SK-N-SH treated with all-trans-retinoic acid at 6 μM for 48 hours (cell line): ENCODE results near the gene ZNF316.
"Not testable (repeated sequence)": the region's sequence is repeated elsewhere in the genome, so short reads cannot be mapped to it uniquely, and the experiment has no call there.

Experiments used
- ATAC-seq: fragments of 200-7000 bp; cut with Tn5 transposase; 3 replicates; pipeline ENCODE4 v1.9.1; 2020; ENCODE audit warnings: mild to moderate bottlenecking, moderate library complexity
- ARNTL ChIP-seq: fragments of 450-650 bp; formaldehyde crosslinking; IDR thresholded peaks from 2 replicates; pipeline ENCODE4 v1.5.0; 2020; ENCODE audit warnings: low read depth, mild to moderate bottlenecking, moderate library complexity, borderline replicate concordance
- BACH2 ChIP-seq: fragments of 250-450 bp; sonication (Bioruptor Pico); IDR thresholded peaks from 2 replicates; pipeline ENCODE4 v1.9.0; 2021; ENCODE audit warnings: mild to moderate bottlenecking, borderline replicate concordance
- CREB5 ChIP-seq: fragments of 250-450 bp; sonication (Bioruptor Pico); IDR thresholded peaks from 2 replicates; pipeline ENCODE4 v1.5.1; 2020; ENCODE audit warnings: low read depth, mild to moderate bottlenecking, moderate library complexity
- CSDC2 ChIP-seq: fragments of 250-450 bp; sonication (Bioruptor Pico); IDR thresholded peaks from 2 replicates; pipeline ENCODE4 v1.5.0; 2020; ENCODE audit warnings: mild to moderate bottlenecking, moderate library complexity
- CSRNP3 ChIP-seq: fragments of 250-450 bp; sonication (Bioruptor Pico); IDR thresholded peaks from 2 replicates; pipeline ENCODE4 v1.5.1; 2021; ENCODE audit warnings: mild to moderate bottlenecking, moderate library complexity
- ESRRG ChIP-seq: fragments of 250-450 bp; sonication (Bioruptor Pico); IDR thresholded peaks from 2 replicates; pipeline ENCODE4 v1.6.1; 2021; ENCODE audit warnings: mild to moderate bottlenecking
- GLIS3 ChIP-seq: fragments of 250-450 bp; sonication (Bioruptor Pico); IDR thresholded peaks from 2 replicates; pipeline ENCODE4 v1.5.0; 2020; ENCODE audit warnings: mild to moderate bottlenecking, moderate library complexity
- ISL1 ChIP-seq: fragments of 250-450 bp; sonication (Bioruptor Pico); IDR thresholded peaks from 2 replicates; pipeline ENCODE4 v2.1.2; 2022; ENCODE audit warnings: mild to moderate bottlenecking, moderate library complexity
- POU6F1 ChIP-seq: fragments of 250-450 bp; sonication (Bioruptor Pico); IDR thresholded peaks from 2 replicates; pipeline ENCODE4 v1.8.0; 2021; ENCODE audit warnings: low read depth, mild to moderate bottlenecking, moderate library complexity, borderline replicate concordance
- RARB ChIP-seq: fragments of 250-450 bp; sonication (Bioruptor Pico); IDR thresholded peaks from 2 replicates; pipeline ENCODE4 v1.8.0; 2021; ENCODE audit warnings: mild to moderate bottlenecking, moderate library complexity
- SNAI2 ChIP-seq: fragments of 250-450 bp; sonication (Bioruptor Pico); IDR thresholded peaks from 2 replicates; pipeline ENCODE4 v1.5.0; 2020; ENCODE audit warnings: mild to moderate bottlenecking, moderate library complexity
- TCF4 ChIP-seq: fragments of 250-450 bp; sonication (Bioruptor Pico); IDR thresholded peaks from 2 replicates; pipeline ENCODE4 v1.8.0; 2021; ENCODE audit warnings: mild to moderate bottlenecking, moderate library complexity, borderline replicate concordance
- TOX ChIP-seq: fragments of 250-450 bp; sonication (Bioruptor Pico); IDR thresholded peaks from 2 replicates; pipeline ENCODE4 v1.8.0; 2021; ENCODE audit warnings: mild to moderate bottlenecking, moderate library complexity, borderline replicate concordance
- ZC3H10 ChIP-seq: fragments of 250-450 bp; sonication (Bioruptor Pico); IDR thresholded peaks from 2 replicates; pipeline ENCODE4 v1.5.1; 2021; ENCODE audit warnings: mild to moderate bottlenecking, moderate library complexity
- ZFP3 ChIP-seq: fragments of 250-450 bp; sonication (Bioruptor Pico); IDR thresholded peaks from 2 replicates; pipeline ENCODE4 v1.5.0; 2020; ENCODE audit warnings: mild to moderate bottlenecking, moderate library complexity
- ZFP30 ChIP-seq: fragments of 450-650 bp; formaldehyde crosslinking; IDR thresholded peaks from 2 replicates; pipeline ENCODE4 v1.5.0; 2022; ENCODE audit warnings: mild to moderate bottlenecking, moderate library complexity
- ZNF565 ChIP-seq: fragments of 450-650 bp; formaldehyde crosslinking; conservative IDR thresholded peaks from 2 replicates; pipeline ENCODE4 v1.5.0; 2020; ENCODE audit warnings: low read depth, mild to moderate bottlenecking, moderate library complexity
- ZNF70 ChIP-seq: fragments of 450-650 bp; formaldehyde crosslinking; IDR thresholded peaks from 2 replicates; pipeline ENCODE4 v1.5.0; 2020; ENCODE audit warnings: mild to moderate bottlenecking, moderate library complexity
- ZNF8 ChIP-seq: fragments of 450-650 bp; formaldehyde crosslinking; IDR thresholded peaks from 2 replicates; pipeline ENCODE4 v1.5.0; 2020; ENCODE audit warnings: mild to moderate bottlenecking, moderate library complexity
- TF ChIP-seq, protein P1 (sequence below): fragments of 250-450 bp; sonication (Bioruptor Pico); IDR thresholded peaks from 2 replicates; pipeline ENCODE4 v1.5.0; 2020; ENCODE audit warnings: mild to moderate bottlenecking, moderate library complexity
- TF ChIP-seq, protein P2 (sequence below): fragments of 250-450 bp; sonication (Bioruptor Pico); IDR thresholded peaks from 2 replicates; pipeline ENCODE4 v1.8.0; 2020; ENCODE audit warnings: mild to moderate bottlenecking, moderate library complexity, borderline replicate concordance

ZNF316 gene

GRCh38 chr7:6634021-6634420, 3.1 kb upstream of the ZNF316 start:
- ATAC-seq: no peak
- TF ChIP-seq, protein P1, sequence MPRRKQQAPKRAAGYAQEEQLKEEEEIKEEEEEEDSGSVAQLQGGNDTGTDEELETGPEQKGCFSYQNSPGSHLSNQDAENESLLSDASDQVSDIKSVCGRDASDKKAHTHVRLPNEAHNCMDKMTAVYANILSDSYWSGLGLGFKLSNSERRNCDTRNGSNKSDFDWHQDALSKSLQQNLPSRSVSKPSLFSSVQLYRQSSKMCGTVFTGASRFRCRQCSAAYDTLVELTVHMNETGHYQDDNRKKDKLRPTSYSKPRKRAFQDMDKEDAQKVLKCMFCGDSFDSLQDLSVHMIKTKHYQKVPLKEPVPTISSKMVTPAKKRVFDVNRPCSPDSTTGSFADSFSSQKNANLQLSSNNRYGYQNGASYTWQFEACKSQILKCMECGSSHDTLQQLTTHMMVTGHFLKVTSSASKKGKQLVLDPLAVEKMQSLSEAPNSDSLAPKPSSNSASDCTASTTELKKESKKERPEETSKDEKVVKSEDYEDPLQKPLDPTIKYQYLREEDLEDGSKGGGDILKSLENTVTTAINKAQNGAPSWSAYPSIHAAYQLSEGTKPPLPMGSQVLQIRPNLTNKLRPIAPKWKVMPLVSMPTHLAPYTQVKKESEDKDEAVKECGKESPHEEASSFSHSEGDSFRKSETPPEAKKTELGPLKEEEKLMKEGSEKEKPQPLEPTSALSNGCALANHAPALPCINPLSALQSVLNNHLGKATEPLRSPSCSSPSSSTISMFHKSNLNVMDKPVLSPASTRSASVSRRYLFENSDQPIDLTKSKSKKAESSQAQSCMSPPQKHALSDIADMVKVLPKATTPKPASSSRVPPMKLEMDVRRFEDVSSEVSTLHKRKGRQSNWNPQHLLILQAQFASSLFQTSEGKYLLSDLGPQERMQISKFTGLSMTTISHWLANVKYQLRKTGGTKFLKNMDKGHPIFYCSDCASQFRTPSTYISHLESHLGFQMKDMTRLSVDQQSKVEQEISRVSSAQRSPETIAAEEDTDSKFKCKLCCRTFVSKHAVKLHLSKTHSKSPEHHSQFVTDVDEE (CRISPR knock-in tag): no peak
- TF ChIP-seq BACH2 (CRISPR knock-in tag) (no peak), ZNF565 (no peak), ESRRG (CRISPR knock-in tag) (no peak), CREB5 (no peak), SNAI2 (CRISPR knock-in tag) (no peak), ZNF70 (CRISPR knock-in tag) (no peak), POU6F1 (CRISPR knock-in tag) (no peak), ZNF8 (CRISPR knock-in tag) (no peak), RARB (CRISPR knock-in tag) (no peak), ZFP30 (no peak), CSRNP3 (CRISPR knock-in tag) (no peak), ZFP3 (CRISPR knock-in tag) (no peak), CSDC2 (CRISPR knock-in tag) (no peak), ARNTL (no peak), ISL1 (no peak), ZC3H10 (CRISPR knock-in tag) (no peak), TCF4 (CRISPR knock-in tag) (no peak), TOX (CRISPR knock-in tag) (no peak), GLIS3 (CRISPR knock-in tag) (no peak)

DNA sequence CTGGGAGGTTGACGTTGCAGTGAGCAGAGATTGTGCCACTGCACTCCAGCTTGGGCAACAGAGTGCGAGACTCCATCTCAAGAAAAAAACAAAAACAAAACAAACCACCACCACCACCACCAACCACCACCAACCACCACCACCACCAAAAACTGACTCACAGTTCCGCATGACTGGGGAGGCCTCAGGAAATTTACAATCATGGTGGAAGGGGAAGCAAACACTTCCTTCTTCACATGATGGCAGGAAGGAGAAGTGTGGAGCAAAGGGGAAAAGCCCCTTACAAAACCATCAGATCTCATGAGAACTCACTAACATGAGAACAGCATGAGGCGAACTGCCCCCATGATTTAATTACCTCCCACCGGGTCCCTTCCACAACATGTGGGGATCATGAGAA, 2.1 kb upstream of the ZNF316 start:
- not testable (repeated sequence) for ATAC-seq

- ATAC-seq: peak; percentile 68
- TF ChIP-seq SNAI2 (CRISPR knock-in tag) (no peak), CREB5 (no peak), TCF4 (CRISPR knock-in tag) (no peak), ZFP3 (CRISPR knock-in tag) (no peak), ZFP30 (no peak)
- TF ChIP-seq, protein P2, sequence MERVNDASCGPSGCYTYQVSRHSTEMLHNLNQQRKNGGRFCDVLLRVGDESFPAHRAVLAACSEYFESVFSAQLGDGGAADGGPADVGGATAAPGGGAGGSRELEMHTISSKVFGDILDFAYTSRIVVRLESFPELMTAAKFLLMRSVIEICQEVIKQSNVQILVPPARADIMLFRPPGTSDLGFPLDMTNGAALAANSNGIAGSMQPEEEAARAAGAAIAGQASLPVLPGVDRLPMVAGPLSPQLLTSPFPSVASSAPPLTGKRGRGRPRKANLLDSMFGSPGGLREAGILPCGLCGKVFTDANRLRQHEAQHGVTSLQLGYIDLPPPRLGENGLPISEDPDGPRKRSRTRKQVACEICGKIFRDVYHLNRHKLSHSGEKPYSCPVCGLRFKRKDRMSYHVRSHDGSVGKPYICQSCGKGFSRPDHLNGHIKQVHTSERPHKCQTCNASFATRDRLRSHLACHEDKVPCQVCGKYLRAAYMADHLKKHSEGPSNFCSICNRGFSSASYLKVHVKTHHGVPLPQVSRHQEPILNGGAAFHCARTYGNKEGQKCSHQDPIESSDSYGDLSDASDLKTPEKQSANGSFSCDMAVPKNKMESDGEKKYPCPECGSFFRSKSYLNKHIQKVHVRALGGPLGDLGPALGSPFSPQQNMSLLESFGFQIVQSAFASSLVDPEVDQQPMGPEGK (CRISPR knock-in tag): peak; percentile 64; the same call in 1 of the 2 replicates
- TF ChIP-seq, all 23 proteins: peak for 1
Observed at GRCh38 chr7:6637544-6638229, 569 bp downstream of the ZNF316 start.
